B cell (primary cell): ENCODE results near the gene IQCK. TPM values are rescaled to one million over a fixed set of nuclear protein-coding genes. Genes with fewer than 3 reads are reported as not detected.

Experiments
- ATAC-seq: fragments of 200-7000 bp; cut with Tn5 transposase; one replicate; pipeline ENCODE4 v1.10.0; 2021; ENCODE audit warnings: low read depth, mild to moderate bottlenecking, moderate number of reproducible peaks, moderate library complexity
- CTCF ChIA-PET: fragments of 350-600 bp; sonication (Branson Sonifier 250); formaldehyde crosslinking; loops from one replicate; lab custom pipeline; 2021; ENCODE audit warnings: antibody characterized with exemption, inconsistent platforms; lab: Charles Lee
- POLR2A ChIA-PET: fragments of 350-600 bp; sonication (Branson Sonifier 250); formaldehyde crosslinking; loops from one replicate; lab custom pipeline; 2021; ENCODE audit warnings: antibody characterized with exemption; lab: Charles Lee
- DNase-seq: peaks from one replicate; pipeline ENCODE4 v3.0.0; 2013
- H2AFZ ChIP-seq: 2 replicates; pipeline ENCODE4 v1.6.1; 2012; ENCODE audit warnings: mild to moderate bottlenecking, low read depth, low read length; ENCODE audit not compliant: insufficient read depth, poor library complexity, severe bottlenecking
- H3K27ac ChIP-seq, 2 donors: 1 replicate in 1 of 2; 2 replicates in 1 of 2; pipeline ENCODE4 v1.5.1; 2012 to 2013; ENCODE audit warnings: low read length in 2 of 2, mild to moderate bottlenecking in 2 of 2, moderate library complexity in 1 of 2
- H3K27me3 ChIP-seq, 4 experiments: fragments of 200-600 bp in 1 of 4; sonication (generic) in 1 of 4; replicated peaks in 1 of 4; 1 replicate in 2 of 4; 2 replicates in 2 of 4; pipeline versions ENCODE4 v1.6.1 to v1.7.0; 2013 to 2016; ENCODE audit warnings: low read length in 3 of 4, mild to moderate bottlenecking in 2 of 4, mixed read lengths in 1 of 4, moderate library complexity in 1 of 4; ENCODE audit not compliant: insufficient read depth in 4 of 4, control insufficient read depth in 3 of 4; ENCODE audit errors: control extremely low read depth in 1 of 4
- H3K36me3 ChIP-seq, 2 experiments: replicated peaks in 1 of 2; 1 replicate in 1 of 2; 2 replicates in 1 of 2; pipeline versions ENCODE4 v1.6.1 to v1.7.1; 2013; ENCODE audit warnings: low read length in 1 of 2; ENCODE audit not compliant: insufficient read depth in 2 of 2, control insufficient read depth in 1 of 2; ENCODE audit errors: control extremely low read depth in 1 of 2, extremely low read depth in 1 of 2
- H3K4me1 ChIP-seq, 2 donors: fragments of 200-600 bp in 1 of 2; sonication (generic) in 1 of 2; 1 replicate in 1 of 2; 2 replicates in 1 of 2; pipeline versions ENCODE4 v1.5.1 to v1.6.1; 2013 to 2017; ENCODE audit warnings: low read length in 2 of 2; ENCODE audit not compliant: control insufficient read depth in 2 of 2, insufficient read depth in 2 of 2
- H3K4me2 ChIP-seq: replicated peaks from 2 replicates; pipeline ENCODE3; 2012; ENCODE audit warnings: mild to moderate bottlenecking, low read depth, low read length; ENCODE audit not compliant: poor library complexity, severe bottlenecking
- H3K4me3 ChIP-seq, 5 experiments: fragments of 200-600 bp in 1 of 5; sonication (generic) in 1 of 5; 1 replicate in 3 of 5; 2 replicates in 2 of 5; pipeline versions ENCODE4 v1.5.1 to v1.7.0; 2011 to 2016; ENCODE audit warnings: low read length in 4 of 5, mild to moderate bottlenecking in 4 of 5, low read depth in 2 of 5, control low read depth in 1 of 5, moderate library complexity in 1 of 5; ENCODE audit not compliant: insufficient read depth in 1 of 5; ENCODE audit errors: control extremely low read depth in 1 of 5, extremely low read depth in 1 of 5
- H3K79me2 ChIP-seq: fragments of 200-600 bp; sonication (generic); one replicate; pipeline ENCODE4 v1.6.0; 2016; ENCODE audit warnings: low read length; ENCODE audit not compliant: control insufficient read depth, insufficient read depth
- H3K9ac ChIP-seq: fragments of 200-600 bp; sonication (generic); 2 replicates; pipeline ENCODE4 v1.6.1; 2017; ENCODE audit warnings: mild to moderate bottlenecking, low read length, moderate library complexity
- H3K9me3 ChIP-seq, 3 donors: one replicate each; pipeline versions ENCODE4 v1.6.1 to v1.7.1; 2013; ENCODE audit warnings: low read length in 2 of 3; ENCODE audit not compliant: control insufficient read depth in 2 of 3, insufficient read depth in 1 of 3; ENCODE audit errors: control extremely low read depth in 1 of 3
- H4K20me1 ChIP-seq: 2 replicates; pipeline ENCODE4 v1.6.0; 2012; ENCODE audit warnings: mild to moderate bottlenecking, low read length; ENCODE audit not compliant: insufficient read depth, control insufficient read depth, poor library complexity, severe bottlenecking
- H3K27ac Mint-ChIP-seq: one replicate; pipeline ENCODE4 v1.8.0; 2021; ENCODE audit warnings: mixed read lengths
- H3K27me3 Mint-ChIP-seq: one replicate; pipeline ENCODE4 v1.8.0; 2021; ENCODE audit warnings: mixed read lengths
- H3K4me1 Mint-ChIP-seq: one replicate; pipeline ENCODE4 v1.8.0; 2021; ENCODE audit warnings: mixed read lengths
- H3K4me3 Mint-ChIP-seq: one replicate; pipeline ENCODE4 v1.8.0; 2021; ENCODE audit warnings: mixed read lengths
- H3K9me3 Mint-ChIP-seq: one replicate; pipeline ENCODE4 v1.8.0; 2022; ENCODE audit warnings: mixed read lengths; ENCODE audit not compliant: insufficient read depth
- EZH2 ChIP-seq: IDR thresholded peaks from 2 replicates; pipeline ENCODE4 v1.6.1; 2012; ENCODE audit warnings: borderline replicate concordance, low read depth, mild to moderate bottlenecking, moderate library complexity, low read length; ENCODE audit not compliant: insufficient read depth, poor library complexity, severe bottlenecking
- WGBS: methylation state at CpG from one replicate; pipeline ENCODE4 v1.1.5; 2013; ENCODE audit warnings: missing lambda C conversion rate; ENCODE audit not compliant: insufficient coverage; 5-methylcytosine and 5-hydroxymethylcytosine counted together
- intact Hi-C: fragments of 100-400 bp; cut with micrococcal nuclease; formaldehyde crosslinking; loops from one replicate; pipeline ENCODE4 v1.10.0; 2022
- polyA plus RNA-seq: library from polyadenylated mRNA; depleted of rRNA; stranded (reverse); fragments of >200 nt; gene quantifications from 2 replicates; pipeline ENCODE4 v1.2.3, GENCODE V29; 2012
- total RNA-seq, 2 donors: library from RNA; stranded (reverse); fragments of 120-200 nt in 1 of 2; gene quantifications; 1 replicate in 1 of 2; 2 replicates in 1 of 2; pipeline versions ENCODE4 v1.2.3 to v1.2.4, GENCODE V29; 2013 to 2022
- TF ChIP-seq, protein P1 (sequence below): fragments of 200-600 bp; IDR thresholded peaks from one replicate; pipeline ENCODE4 v1.8.0; 2022; ENCODE audit warnings: antibody characterized with exemption, mild to moderate bottlenecking

The IQCK gene
- total and polyA plus RNA-seq, 2 donors (not counting 1 experiment from before 2014, with no cell fraction given), result 1.00 to 3.0 TPM

DNA sequence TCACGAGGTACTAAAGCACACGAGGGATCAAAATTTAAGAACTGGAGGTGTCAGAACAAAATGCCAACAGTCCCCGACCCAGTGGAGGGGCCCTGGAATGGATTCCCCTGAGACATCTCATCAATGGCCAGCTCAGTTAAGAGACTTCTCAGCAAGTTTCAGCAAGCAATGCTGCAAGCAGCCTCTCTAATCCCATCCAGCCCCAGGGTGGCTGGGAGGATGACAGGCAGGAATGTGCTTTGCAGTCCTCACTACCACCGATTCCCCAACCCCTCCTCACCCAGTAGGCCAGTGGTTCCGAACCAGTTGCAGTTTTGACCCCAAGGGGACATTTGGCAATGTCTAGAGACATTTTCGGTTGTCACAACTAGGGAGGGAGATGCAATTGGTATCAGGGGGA, 157.8 kb downstream of the IQCK start:
- H3K27me3 Mint-ChIP-seq, result peaks cover 28% of the 10 kb centered on the region
- H3K9ac ChIP-seq, result no peak overlapping the region
- 75% methylated on average over 2 of the region's 6 CpGs for WGBS
- no peak overlapping the region for H3K4me3 ChIP-seq
- no peak overlapping the region for H3K27ac ChIP-seq
- no peak for TF ChIP-seq EZH2
- TF ChIP-seq, protein P1, sequence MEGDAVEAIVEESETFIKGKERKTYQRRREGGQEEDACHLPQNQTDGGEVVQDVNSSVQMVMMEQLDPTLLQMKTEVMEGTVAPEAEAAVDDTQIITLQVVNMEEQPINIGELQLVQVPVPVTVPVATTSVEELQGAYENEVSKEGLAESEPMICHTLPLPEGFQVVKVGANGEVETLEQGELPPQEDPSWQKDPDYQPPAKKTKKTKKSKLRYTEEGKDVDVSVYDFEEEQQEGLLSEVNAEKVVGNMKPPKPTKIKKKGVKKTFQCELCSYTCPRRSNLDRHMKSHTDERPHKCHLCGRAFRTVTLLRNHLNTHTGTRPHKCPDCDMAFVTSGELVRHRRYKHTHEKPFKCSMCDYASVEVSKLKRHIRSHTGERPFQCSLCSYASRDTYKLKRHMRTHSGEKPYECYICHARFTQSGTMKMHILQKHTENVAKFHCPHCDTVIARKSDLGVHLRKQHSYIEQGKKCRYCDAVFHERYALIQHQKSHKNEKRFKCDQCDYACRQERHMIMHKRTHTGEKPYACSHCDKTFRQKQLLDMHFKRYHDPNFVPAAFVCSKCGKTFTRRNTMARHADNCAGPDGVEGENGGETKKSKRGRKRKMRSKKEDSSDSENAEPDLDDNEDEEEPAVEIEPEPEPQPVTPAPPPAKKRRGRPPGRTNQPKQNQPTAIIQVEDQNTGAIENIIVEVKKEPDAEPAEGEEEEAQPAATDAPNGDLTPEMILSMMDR, result no peak
- H3K4me3 Mint-ChIP-seq, result no peak overlapping the region
- DNase-seq (no peak), ATAC-seq (no peak)
- H3K9me3 ChIP-seq, result no peaks in the 10 kb centered on the region
- no peaks in the 10 kb centered on the region for H3K9me3 Mint-ChIP-seq
- CTCF ChIA-PET, result no interaction called here
- H4K20me1 ChIP-seq, result no peaks in the 10 kb centered on the region
- H3K36me3 ChIP-seq, result no peaks in the 10 kb centered on the region
- no peak overlapping the region for H2AFZ ChIP-seq
- H3K4me2 ChIP-seq, result no peak overlapping the region
- peaks cover 0 to 9% (median 0%) of the 10 kb centered on the region in 4 experiments for H3K27me3 ChIP-seq
- no peaks in the 10 kb centered on the region for H3K79me2 ChIP-seq
- intact Hi-C loops, result no loop called here
- H3K4me1 ChIP-seq, result no peaks in the 10 kb centered on the region
- H3K4me1 Mint-ChIP-seq, result no peaks in the 10 kb centered on the region
- H3K27ac Mint-ChIP-seq, result no peak overlapping the region
- POLR2A ChIA-PET, result no interaction called here

DNA sequence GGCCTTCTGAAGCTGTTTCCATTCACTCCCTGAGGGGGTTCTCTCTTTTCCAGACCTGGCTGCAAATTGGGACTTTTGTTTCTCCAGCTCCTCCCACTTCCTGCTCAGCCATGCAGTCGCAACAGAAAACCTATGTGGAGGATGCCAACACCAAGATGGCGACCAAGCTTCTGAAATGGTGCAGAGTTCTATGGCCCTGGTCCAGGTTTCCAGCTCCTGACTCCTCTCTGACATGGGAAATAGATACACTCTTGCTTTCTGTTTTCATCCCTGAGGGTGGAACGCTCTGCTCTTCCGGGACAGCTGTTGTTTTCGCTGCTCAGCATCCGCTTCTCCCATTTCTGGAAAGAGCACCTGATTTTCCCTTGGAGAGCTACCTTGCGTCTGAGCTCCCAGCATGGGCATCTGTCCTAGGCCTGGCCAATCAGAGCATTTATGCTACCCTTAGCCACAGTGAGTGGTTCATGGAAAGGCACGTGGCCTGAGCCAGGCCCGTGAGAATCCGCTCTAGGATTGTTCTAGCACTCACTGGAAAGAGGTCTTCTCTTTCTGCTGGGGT, 158.5 kb downstream of the IQCK start:
- ChIA-PET CTCF (no interaction called here), POLR2A (no interaction called here)
- Mint-ChIP-seq H3K4me3 (no peak overlapping the region), H3K4me1 (no peaks in the 10 kb centered on the region), H3K27me3 (peaks cover 32% of the 10 kb centered on the region), H3K9me3 (no peaks in the 10 kb centered on the region), H3K27ac (no peak overlapping the region)
- H3K4me2 ChIP-seq, result no peak overlapping the region
- H4K20me1 ChIP-seq, result no peaks in the 10 kb centered on the region
- no peak overlapping the region for H3K27ac ChIP-seq
- H3K27me3 ChIP-seq, result peaks cover 0 to 12% (median 0%) of the 10 kb centered on the region in 4 experiments
- no peak for ATAC-seq
- no peaks in the 10 kb centered on the region for H3K4me1 ChIP-seq
- no peak overlapping the region for H2AFZ ChIP-seq
- H3K4me3 ChIP-seq, result no peak overlapping the region
- no peaks in the 10 kb centered on the region for H3K9me3 ChIP-seq
- WGBS, result 95% methylated on average over 10 of the region's 10 CpGs
- TF ChIP-seq, protein P1, result no peak
- no peak for TF ChIP-seq EZH2
- H3K9ac ChIP-seq, result no peak overlapping the region
- H3K79me2 ChIP-seq, result no peaks in the 10 kb centered on the region
- intact Hi-C loops, result no loop called here
- H3K36me3 ChIP-seq, result no peaks in the 10 kb centered on the region
- no peak for DNase-seq
